ENCODE data around the gene DNAJB5.
A peak's percentile ranks its signal among the peaks of the same experiment; 100 is the strongest.

DNAJB5 gene

GRCh38 chr9:35027860-35028259, 38.3 kb downstream of the DNAJB5 start:
- H2AFZ ChIP-seq (ENCODE audit: low read length, unreplicated experiment): no peak overlapping the region
- no peaks in the 10 kb centered on the region for H3K79me2 ChIP-seq (ENCODE audit: control insufficient read depth, insufficient read depth, low read length, unreplicated experiment)
- peaks cover 30% of the 10 kb centered on the region for H3K4me1 ChIP-seq (ENCODE audit: control insufficient read depth, insufficient read depth, low read length, unreplicated experiment)
- no peaks in the 10 kb centered on the region for H3K27me3 ChIP-seq (ENCODE audit: insufficient read depth, low read length)
- no peak overlapping the region for H3K4me3 ChIP-seq (ENCODE audit: low read depth, low read length)
- H3K27ac ChIP-seq (ENCODE audit: low read depth, low read length): peak overlapping the region; percentile 9; the same call in 1 of the 2 replicates
- peaks cover 7% of the 10 kb centered on the region for H3K36me3 ChIP-seq (ENCODE audit: insufficient read depth, low read length)

DNA sequence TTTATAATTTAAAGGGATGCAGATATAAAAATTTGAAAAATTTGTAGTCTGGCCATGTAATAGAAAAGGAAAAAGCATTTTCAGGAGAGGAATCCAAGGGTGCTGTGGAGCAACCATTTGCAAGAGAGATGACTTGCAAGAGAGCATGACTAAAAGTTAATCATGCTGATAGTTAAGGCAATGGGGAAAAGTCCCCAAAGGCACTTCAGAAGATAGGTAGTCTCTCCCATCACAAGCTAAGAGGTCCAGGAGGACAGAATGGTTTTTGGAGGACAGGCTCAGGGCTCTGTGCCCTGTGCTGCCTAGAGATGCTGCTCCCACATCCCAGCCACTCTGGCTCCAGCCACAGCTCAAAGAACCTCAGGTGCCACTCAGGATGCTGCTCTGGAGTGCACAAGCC, 38.8 kb downstream of the DNAJB5 start:
- H3K27me3 ChIP-seq (ENCODE audit: insufficient read depth, low read length): no peaks in the 10 kb centered on the region
- peaks cover 7% of the 10 kb centered on the region for H3K36me3 ChIP-seq (ENCODE audit: insufficient read depth, low read length)
- H3K4me1 ChIP-seq (ENCODE audit: control insufficient read depth, insufficient read depth, low read length, unreplicated experiment): peaks cover 30% of the 10 kb centered on the region
- no peaks in the 10 kb centered on the region for H3K79me2 ChIP-seq (ENCODE audit: control insufficient read depth, insufficient read depth, low read length, unreplicated experiment)
- H3K27ac ChIP-seq (ENCODE audit: low read depth, low read length): no peak overlapping the region
- no peak overlapping the region for H3K4me3 ChIP-seq (ENCODE audit: low read depth, low read length)
- H2AFZ ChIP-seq (ENCODE audit: low read length, unreplicated experiment): no peak overlapping the region

DNA sequence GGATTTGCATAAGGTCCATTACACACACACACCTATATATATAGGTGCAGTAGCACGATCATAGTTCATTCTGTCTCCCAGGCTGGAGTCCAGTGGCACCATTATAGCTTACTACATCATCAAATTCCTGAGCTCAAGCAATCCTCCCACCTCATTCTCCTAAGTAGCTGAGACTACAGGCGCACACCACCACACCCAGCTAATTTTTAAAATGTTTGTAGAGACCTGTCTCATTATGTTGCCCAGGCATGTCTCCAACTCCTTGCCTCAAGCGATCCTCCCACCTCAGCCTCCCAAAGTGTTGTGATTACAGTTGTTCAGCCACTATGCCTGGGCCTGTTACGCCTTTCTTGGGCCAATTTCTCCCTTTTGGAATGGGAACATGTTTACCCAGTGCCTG, 39.7 kb downstream of the DNAJB5 start:
- no peak overlapping the region for H3K4me3 ChIP-seq (ENCODE audit: low read depth, low read length)
- H3K4me1 ChIP-seq (ENCODE audit: control insufficient read depth, insufficient read depth, low read length, unreplicated experiment): peaks cover 30% of the 10 kb centered on the region
- H3K36me3 ChIP-seq (ENCODE audit: insufficient read depth, low read length): peaks cover 7% of the 10 kb centered on the region
- no peak overlapping the region for H3K27ac ChIP-seq (ENCODE audit: low read depth, low read length)
- H2AFZ ChIP-seq (ENCODE audit: low read length, unreplicated experiment): no peak overlapping the region
- no peaks in the 10 kb centered on the region for H3K79me2 ChIP-seq (ENCODE audit: control insufficient read depth, insufficient read depth, low read length, unreplicated experiment)
- no peaks in the 10 kb centered on the region for H3K27me3 ChIP-seq (ENCODE audit: insufficient read depth, low read length)

DNA sequence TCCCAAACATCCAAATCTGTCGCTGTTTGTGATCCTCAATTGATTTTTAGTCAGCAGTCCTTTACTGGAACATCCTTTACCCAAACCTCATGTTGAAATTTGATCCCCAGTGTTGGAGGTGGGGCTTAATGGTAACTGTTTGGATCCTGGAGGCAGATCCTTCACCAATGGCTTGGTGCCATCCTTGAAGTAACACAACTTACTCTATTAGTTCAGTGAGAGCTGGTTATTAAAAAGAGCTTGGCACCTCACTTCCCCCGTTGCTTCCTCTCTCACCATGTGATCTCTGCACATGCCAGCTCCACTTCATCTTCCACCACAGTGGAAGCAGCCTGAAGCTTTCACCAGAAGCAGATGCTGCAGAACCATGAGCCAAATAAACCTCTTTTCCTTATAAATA, 40.3 kb downstream of the DNAJB5 start:
- H3K4me3 ChIP-seq (ENCODE audit: low read depth, low read length): no peak overlapping the region
- no peaks in the 10 kb centered on the region for H3K27me3 ChIP-seq (ENCODE audit: insufficient read depth, low read length)
- H3K36me3 ChIP-seq (ENCODE audit: insufficient read depth, low read length): peaks cover 7% of the 10 kb centered on the region
- H2AFZ ChIP-seq (ENCODE audit: low read length, unreplicated experiment): no peak overlapping the region
- peaks cover 30% of the 10 kb centered on the region for H3K4me1 ChIP-seq (ENCODE audit: control insufficient read depth, insufficient read depth, low read length, unreplicated experiment)
- no peaks in the 10 kb centered on the region for H3K79me2 ChIP-seq (ENCODE audit: control insufficient read depth, insufficient read depth, low read length, unreplicated experiment)
- no peak overlapping the region for H3K27ac ChIP-seq (ENCODE audit: low read depth, low read length)

- H2AFZ ChIP-seq (ENCODE audit: low read length, unreplicated experiment): no peak overlapping the region
- peaks cover 9% of the 10 kb centered on the region for H3K36me3 ChIP-seq (ENCODE audit: insufficient read depth, low read length)
- H3K27me3 ChIP-seq (ENCODE audit: insufficient read depth, low read length): no peaks in the 10 kb centered on the region
- H3K27ac ChIP-seq (ENCODE audit: low read depth, low read length): no peak overlapping the region
- no peak overlapping the region for H3K4me3 ChIP-seq (ENCODE audit: low read depth, low read length)
- H3K4me1 ChIP-seq (ENCODE audit: control insufficient read depth, insufficient read depth, low read length, unreplicated experiment): peaks cover 10% of the 10 kb centered on the region
- H3K79me2 ChIP-seq (ENCODE audit: control insufficient read depth, insufficient read depth, low read length, unreplicated experiment): no peaks in the 10 kb centered on the region
Observed at GRCh38 chr9:35033101-35033500, 43.6 kb downstream of the DNAJB5 start.

DNA sequence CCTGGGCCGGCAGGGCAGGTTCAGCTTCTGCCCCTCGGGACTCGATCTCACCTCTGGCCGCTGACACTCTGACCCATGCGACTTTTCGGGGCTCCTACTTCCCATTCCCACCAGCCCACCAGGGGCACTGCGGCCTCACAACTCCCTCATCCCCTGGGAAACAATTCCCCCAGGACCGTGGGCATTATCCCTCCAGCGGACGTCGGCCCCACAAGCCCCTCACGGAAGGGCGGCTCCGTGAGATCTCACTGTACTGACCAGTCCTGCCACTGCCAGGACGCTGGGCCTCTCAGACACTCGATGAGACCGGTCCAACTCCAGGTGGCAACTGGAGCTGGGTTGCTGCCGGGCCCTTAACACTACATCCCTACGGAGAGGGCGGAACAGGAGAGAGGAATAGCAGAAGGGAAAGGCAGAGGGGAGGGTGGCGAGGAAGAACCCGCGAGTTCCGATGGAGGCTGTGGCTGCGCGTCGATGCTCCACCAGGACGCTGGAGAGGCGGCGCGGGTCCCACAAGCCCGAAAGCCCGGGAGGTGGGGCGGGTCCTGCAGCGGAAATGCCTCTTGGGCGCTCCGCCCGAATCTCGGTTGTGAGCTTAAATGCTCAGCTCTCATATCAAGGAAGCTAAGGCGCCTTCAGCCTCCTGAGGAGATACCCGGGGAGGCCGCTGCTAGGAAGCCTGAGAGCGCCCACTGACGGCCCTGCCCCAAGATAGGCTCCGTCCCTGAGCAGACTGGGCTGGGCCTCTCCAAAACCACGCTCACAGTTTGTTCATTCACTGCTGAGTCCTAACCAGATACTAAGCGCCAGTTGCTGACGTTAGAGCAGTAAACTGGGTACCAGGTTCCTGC, 46.5 kb downstream of the DNAJB5 start:
- H3K4me3 ChIP-seq (ENCODE audit: low read depth, low read length): peak overlapping the region; percentile 75
- peaks cover 9% of the 10 kb centered on the region for H3K36me3 ChIP-seq (ENCODE audit: insufficient read depth, low read length)
- no peaks in the 10 kb centered on the region for H3K79me2 ChIP-seq (ENCODE audit: control insufficient read depth, insufficient read depth, low read length, unreplicated experiment)
- H3K27me3 ChIP-seq (ENCODE audit: insufficient read depth, low read length): no peaks in the 10 kb centered on the region
- H3K4me1 ChIP-seq (ENCODE audit: control insufficient read depth, insufficient read depth, low read length, unreplicated experiment): peaks cover 10% of the 10 kb centered on the region
- peak overlapping the region; percentile 45 for H3K27ac ChIP-seq (ENCODE audit: low read depth, low read length)
- H2AFZ ChIP-seq (ENCODE audit: low read length, unreplicated experiment): peak overlapping the region; percentile 88

DNA sequence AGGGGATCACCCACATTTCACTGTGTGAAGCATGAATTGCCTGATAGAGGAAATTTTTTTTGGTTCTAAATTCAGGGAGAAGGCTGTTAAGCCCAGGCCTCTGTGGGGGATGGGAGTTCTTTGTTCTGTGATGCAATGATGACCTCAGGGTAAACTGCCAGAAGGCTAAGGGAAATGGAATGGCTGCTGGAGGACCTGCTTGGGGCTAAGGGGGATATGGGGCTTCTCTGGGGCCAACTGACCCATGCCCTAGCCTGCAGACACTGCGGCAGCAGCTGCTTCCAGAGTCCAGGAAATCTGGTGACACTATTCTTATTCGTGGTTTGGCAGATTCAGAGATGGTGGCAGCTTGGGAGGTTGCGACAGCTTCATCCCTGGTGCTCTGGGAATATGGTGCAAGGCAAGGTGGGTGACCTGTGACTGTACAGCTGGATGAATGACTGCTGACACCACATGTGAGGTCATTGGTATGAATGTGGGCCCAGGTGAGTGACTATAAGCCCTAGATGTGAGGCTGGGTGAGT, 52.6 kb downstream of the DNAJB5 start:
- no peaks in the 10 kb centered on the region for H3K27me3 ChIP-seq (ENCODE audit: insufficient read depth, low read length)
- no peak overlapping the region for H3K4me3 ChIP-seq (ENCODE audit: low read depth, low read length)
- no peak overlapping the region for H2AFZ ChIP-seq (ENCODE audit: low read length, unreplicated experiment)
- no peak overlapping the region for H3K27ac ChIP-seq (ENCODE audit: low read depth, low read length)
- peaks cover 3% of the 10 kb centered on the region; the same call in 1 of the 2 replicates for H3K36me3 ChIP-seq (ENCODE audit: insufficient read depth, low read length)
- no peaks in the 10 kb centered on the region for H3K79me2 ChIP-seq (ENCODE audit: control insufficient read depth, insufficient read depth, low read length, unreplicated experiment)
- H3K4me1 ChIP-seq (ENCODE audit: control insufficient read depth, insufficient read depth, low read length, unreplicated experiment): peaks cover 8% of the 10 kb centered on the region

DNA sequence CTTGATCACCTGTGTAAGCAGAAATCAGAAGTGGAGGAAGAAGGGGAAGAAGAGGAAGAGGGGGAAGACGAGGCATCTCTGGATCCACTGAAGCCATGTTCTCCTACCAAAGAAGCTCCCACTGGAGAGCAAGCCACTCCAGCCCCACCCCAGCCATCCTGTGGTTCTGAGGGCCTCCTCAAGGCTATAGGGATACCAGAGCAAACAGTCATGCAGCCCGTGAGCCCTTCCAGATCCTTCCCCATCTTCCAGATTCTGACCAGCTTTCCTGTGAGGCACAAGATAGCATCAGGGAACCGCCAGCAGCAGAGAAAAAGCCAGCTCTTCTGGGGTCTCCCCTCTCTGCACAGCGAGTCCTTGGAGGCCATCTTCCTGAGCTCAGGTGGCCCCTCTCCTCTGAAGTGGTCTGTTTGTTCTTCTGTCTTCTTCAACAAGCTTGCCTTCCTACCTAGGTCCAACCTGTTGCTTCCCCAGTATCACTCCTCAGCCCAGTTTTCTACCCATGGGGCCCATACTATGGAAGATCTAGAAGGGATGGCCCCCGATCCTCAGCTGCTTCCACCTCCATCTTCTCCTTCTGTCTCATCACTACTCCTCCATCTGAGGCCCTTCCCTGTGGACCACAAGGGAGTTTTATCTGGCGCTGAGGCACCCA, 53.5 kb downstream of the DNAJB5 start:
- Histone ChIP-seq H3K4me1 (ENCODE audit: control insufficient read depth, insufficient read depth, low read length, unreplicated experiment) (peaks cover 8% of the 10 kb centered on the region), H3K79me2 (ENCODE audit: control insufficient read depth, insufficient read depth, low read length, unreplicated experiment) (no peaks in the 10 kb centered on the region), H3K36me3 (ENCODE audit: insufficient read depth, low read length) (peaks cover 2% of the 10 kb centered on the region; the same call in 1 of the 2 replicates), H3K27ac (ENCODE audit: low read depth, low read length) (no peak overlapping the region), H3K27me3 (ENCODE audit: insufficient read depth, low read length) (no peaks in the 10 kb centered on the region), H3K4me3 (ENCODE audit: low read depth, low read length) (no peak overlapping the region), H2AFZ (ENCODE audit: low read length, unreplicated experiment) (no peak overlapping the region)

DNA sequence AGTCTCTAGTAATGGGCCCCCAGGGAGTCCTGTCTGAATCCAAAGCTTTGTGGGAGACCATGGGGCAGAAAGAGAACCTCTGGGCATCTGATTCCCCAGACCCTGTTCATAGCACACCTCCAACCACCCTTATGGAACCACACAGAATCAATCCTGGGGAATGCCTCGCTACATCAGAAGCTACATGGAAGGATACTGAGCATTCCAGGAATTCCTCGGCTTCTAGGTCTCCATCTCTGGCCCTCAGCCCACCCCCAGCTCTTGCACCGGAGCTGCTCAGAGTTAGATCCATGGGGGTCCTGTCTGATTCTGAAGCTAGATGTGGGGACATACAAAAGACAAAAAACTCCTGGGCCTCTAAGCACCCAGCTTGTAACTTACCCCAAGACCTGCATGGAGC, 54.5 kb downstream of the DNAJB5 start:
- no peak overlapping the region for H3K4me3 ChIP-seq (ENCODE audit: low read depth, low read length)
- no peaks in the 10 kb centered on the region for H3K27me3 ChIP-seq (ENCODE audit: insufficient read depth, low read length)
- H3K4me1 ChIP-seq (ENCODE audit: control insufficient read depth, insufficient read depth, low read length, unreplicated experiment): peaks cover 8% of the 10 kb centered on the region

More for the DNA sequence above, 54.5 kb downstream of the DNAJB5 start:
- H3K79me2 ChIP-seq (ENCODE audit: control insufficient read depth, insufficient read depth, low read length, unreplicated experiment): no peaks in the 10 kb centered on the region
- no peaks in the 10 kb centered on the region for H3K36me3 ChIP-seq (ENCODE audit: insufficient read depth, low read length)
- H2AFZ ChIP-seq (ENCODE audit: low read length, unreplicated experiment): no peak overlapping the region
- H3K27ac ChIP-seq (ENCODE audit: low read depth, low read length): no peak overlapping the region

Data from ACC112 (cell line).